ENCODE data around the gene PTPRT. TPM values are rescaled to one million over a fixed set of nuclear protein-coding genes. Genes with fewer than 3 reads are reported as not detected.

Gene PTPRT
- total RNA-seq, 1 experiment from 2014 or later: 0.13 TPM

DNA sequence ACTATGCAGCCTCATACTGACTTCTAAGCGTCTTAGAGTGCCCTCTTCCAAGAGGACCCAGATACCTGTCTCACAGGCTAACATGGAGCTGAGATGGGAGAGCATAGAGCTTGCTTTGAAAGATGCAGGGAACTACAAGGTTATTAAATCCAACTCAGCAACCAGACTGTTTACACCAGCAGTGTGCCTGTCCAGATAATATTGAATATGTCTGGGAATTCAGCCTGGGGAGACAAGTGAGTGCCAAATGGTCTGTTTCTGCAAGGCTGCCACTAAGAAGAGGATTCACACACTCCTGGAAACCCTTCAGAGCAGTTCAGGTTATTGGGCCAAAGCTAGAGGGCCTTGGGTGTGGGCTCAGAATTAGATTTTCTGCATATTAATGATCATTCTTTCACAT, 547.8 kb downstream of the PTPRT start:
- no peak overlapping the region for H3K23ac ChIP-seq (ENCODE audit: insufficient read length, low read depth, low read length)
- H4K5ac ChIP-seq (ENCODE audit: insufficient read length, low read depth, low read length): no peak overlapping the region
- H3K4me1 ChIP-seq (ENCODE audit: insufficient read depth, low read length): no peaks in the 10 kb centered on the region
- no peak overlapping the region for H3K4ac ChIP-seq (ENCODE audit: low read depth, low read length)
- H2BK15ac ChIP-seq (ENCODE audit: low read depth, low read length): no peak overlapping the region
- H2BK20ac ChIP-seq (ENCODE audit: low read depth, low read length, poor library complexity, severe bottlenecking): no peak overlapping the region
- no peak overlapping the region for H2BK120ac ChIP-seq (ENCODE audit: low read depth, low read length, poor library complexity, severe bottlenecking)
- TF ChIP-seq, protein P1, sequence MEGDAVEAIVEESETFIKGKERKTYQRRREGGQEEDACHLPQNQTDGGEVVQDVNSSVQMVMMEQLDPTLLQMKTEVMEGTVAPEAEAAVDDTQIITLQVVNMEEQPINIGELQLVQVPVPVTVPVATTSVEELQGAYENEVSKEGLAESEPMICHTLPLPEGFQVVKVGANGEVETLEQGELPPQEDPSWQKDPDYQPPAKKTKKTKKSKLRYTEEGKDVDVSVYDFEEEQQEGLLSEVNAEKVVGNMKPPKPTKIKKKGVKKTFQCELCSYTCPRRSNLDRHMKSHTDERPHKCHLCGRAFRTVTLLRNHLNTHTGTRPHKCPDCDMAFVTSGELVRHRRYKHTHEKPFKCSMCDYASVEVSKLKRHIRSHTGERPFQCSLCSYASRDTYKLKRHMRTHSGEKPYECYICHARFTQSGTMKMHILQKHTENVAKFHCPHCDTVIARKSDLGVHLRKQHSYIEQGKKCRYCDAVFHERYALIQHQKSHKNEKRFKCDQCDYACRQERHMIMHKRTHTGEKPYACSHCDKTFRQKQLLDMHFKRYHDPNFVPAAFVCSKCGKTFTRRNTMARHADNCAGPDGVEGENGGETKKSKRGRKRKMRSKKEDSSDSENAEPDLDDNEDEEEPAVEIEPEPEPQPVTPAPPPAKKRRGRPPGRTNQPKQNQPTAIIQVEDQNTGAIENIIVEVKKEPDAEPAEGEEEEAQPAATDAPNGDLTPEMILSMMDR (conservative IDR thresholded peaks at IDR 0.05): no peak
- H3K9me3 ChIP-seq (ENCODE audit: control insufficient read depth, low read depth, low read length): no peaks in the 10 kb centered on the region
- H3K4me1 Mint-ChIP-seq: peaks cover 5 to 7% of the 10 kb centered on the region in 2 experiments; a peak in 1 of 4 replicates
- H3K79me2 ChIP-seq (ENCODE audit: insufficient read depth, low read length): no peaks in the 10 kb centered on the region
- H3K27me3 ChIP-seq (ENCODE audit: insufficient read depth, low read length): no peaks in the 10 kb centered on the region
- H3K18ac ChIP-seq (ENCODE audit: insufficient read length, low read depth, low read length): no peak overlapping the region
- H3K9ac ChIP-seq (ENCODE audit: extremely low read depth, insufficient read length, low read length): no peak overlapping the region
- no peak overlapping the region for H3T11ph ChIP-seq (ENCODE audit: low read length)
- no peak overlapping the region for H4K91ac ChIP-seq (ENCODE audit: insufficient read length, low read depth, low read length)
- H3K14ac ChIP-seq (ENCODE audit: insufficient read depth, low read length): no peak overlapping the region
- H3K23me2 ChIP-seq (ENCODE audit: insufficient read length, low read depth, low read length, poor library complexity, severe bottlenecking): no peaks in the 10 kb centered on the region
- H3K36me3 Mint-ChIP-seq (ENCODE audit: insufficient read depth in 1 of 3, low read depth in 3 of 3): no peaks in the 10 kb centered on the region
- H3K27ac Mint-ChIP-seq: no peak overlapping the region
- H2BK5ac ChIP-seq (ENCODE audit: insufficient read length, low read length): no peak overlapping the region
- no peak overlapping the region for H2BK12ac ChIP-seq (ENCODE audit: insufficient read length, low read depth, low read length)
- H3K4me2 ChIP-seq (ENCODE audit: insufficient read depth, insufficient read length, low read length): no peak overlapping the region
- WGBS (ENCODE audit: extremely low coverage, insufficient read length, low lambda C conversion rate): no CpG with 5 or more reads among the region's 1 CpG
- DNase-seq: no peak
- no peaks in the 10 kb centered on the region for H3K79me1 ChIP-seq (ENCODE audit: insufficient read depth, low read depth, low read length, poor library complexity, severe bottlenecking)
- no peak overlapping the region for H3K27ac ChIP-seq (ENCODE audit: insufficient read length, low read depth, low read length)
- H3K9me3 Mint-ChIP-seq: no peaks in the 10 kb centered on the region; a peak in 1 of 5 replicates
- no peak overlapping the region for H4K8ac ChIP-seq (replicated peaks; ENCODE audit: insufficient read length, low read depth, low read length)
- H3K4me3 Mint-ChIP-seq: no peak overlapping the region
- H2AK5ac ChIP-seq (ENCODE audit: insufficient read length, low read length): no peak overlapping the region
- no peaks in the 10 kb centered on the region for H4K20me1 ChIP-seq (ENCODE audit: control insufficient read depth, insufficient read depth, insufficient read length)
- no peaks in the 10 kb centered on the region; the same call in 1 of the 2 replicates for H3K27me3 Mint-ChIP-seq (ENCODE audit: low read depth)
- no peak overlapping the region for H3K56ac ChIP-seq (ENCODE audit: insufficient read length, low read depth, low read length)
- H2AFZ ChIP-seq (ENCODE audit: low read length): no peak overlapping the region
